H4 (cell line): ENCODE data around the gene GLE1. TPM values are rescaled to one million over a fixed set of nuclear protein-coding genes. Genes with fewer than 3 reads are reported as not detected.
"Not testable (repeated sequence)": the region's sequence is repeated elsewhere in the genome, so short reads cannot be mapped to it uniquely, and the experiment has no call there.

ENCODE experiments used
- DNase-seq: peaks from one replicate; pipeline ENCODE4 v3.0.0-alpha.2; 2015; ENCODE audit warnings: low spot score
- total RNA-seq: library from RNA; depleted of rRNA; stranded (reverse); fragments of >200 nt; shearing (Covaris generic); gene quantifications from 2 replicates; pipeline ENCODE4 v1.2.3, GENCODE V29; 2014

GLE1 gene
- total RNA-seq, 1 experiment from 2014 or later: 35.5 TPM

DNA sequence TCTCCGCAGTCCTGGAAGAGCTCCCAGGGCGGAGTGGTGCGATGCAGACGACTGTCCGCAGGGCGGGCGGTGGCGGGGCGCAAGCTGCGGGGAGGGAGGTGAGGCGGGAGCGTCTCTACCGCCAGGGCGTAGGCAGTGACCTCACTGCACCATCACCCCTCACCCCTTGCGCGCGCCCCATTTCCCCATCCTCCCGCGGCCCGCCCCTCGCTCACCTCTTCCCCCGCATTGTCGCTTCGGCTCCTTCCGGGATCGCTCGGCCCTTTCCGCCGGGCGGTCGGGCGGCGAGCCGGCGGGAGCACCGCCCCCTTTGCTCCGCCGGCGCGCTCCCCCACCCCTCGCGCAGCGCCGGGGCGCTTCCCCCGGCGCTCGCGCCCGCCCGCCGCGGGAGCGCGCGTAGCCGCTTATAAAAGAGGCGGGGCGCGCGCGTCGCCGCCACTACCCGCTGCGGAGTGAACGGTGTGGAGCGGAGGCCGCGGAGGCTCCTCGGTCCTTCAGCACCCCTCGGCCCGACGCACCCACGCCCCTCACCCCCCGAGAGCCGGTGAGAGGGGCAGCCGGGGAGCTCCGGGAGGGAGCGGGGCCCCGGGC, 47.7 kb downstream of the GLE1 start, which contains the start of gene SPTAN1:
Gene SPTAN1 (plus strand): TSS at position 435 of the 591 bp plus-strand sequence. CDS start 14,154 bp downstream, outside the sequence.
- peak; percentile 78 for DNase-seq

DNA sequence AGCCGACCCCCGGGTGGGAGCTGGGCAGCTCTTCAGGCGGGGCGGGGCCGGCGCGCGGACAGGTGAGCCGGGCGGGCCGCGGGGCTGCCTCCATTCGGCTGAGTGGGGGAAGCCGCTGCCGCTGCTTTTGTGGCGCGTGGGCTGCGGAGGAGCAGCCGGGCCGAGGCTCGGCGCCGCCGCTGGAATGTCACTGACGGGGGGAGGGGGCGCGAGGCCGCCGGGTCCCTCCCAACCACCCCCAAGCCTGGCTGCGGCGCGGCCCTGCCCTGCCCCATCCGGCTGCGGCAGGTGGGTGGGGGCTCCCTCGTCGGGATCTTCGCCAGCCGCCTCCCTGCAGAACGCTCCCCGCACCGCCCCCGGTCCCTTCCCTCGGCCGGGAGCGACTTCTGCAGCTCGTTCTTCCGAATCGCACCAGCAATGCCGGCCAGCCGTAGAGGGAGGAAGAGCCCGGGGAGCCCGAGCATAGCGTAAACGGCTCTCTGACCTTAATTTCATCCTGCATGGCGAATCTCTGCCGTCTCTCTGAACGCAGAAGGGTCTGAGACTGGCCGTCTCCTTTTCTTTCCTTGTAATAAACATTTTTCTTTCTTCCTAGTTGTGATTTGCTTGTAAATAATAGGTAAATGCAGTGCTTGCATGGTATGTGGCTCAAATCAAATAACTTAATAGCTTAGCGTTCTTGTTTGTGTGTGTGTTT, 48.4 kb downstream of the GLE1 start:
- DNase-seq: no peak

DNA sequence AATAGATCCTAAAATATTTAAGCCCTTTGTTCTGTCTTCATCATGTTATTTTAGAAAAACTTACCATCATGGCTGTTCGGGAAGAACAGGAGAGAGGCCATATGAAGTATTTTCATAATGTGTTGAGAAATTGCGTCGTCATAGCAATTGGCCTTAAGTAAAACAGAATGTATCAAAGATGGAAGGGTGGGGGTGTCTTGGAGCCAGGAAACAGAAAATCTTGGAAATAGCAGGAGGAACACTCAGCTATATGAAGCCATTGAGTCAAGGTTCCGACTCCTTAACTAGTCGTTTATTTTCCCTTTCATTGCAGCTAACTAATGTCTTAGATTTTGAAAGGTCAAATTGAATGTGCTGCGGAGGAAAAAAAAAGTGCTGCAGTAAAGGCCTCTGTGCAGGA, 49.2 kb downstream of the GLE1 start:
- no peak for DNase-seq

DNA sequence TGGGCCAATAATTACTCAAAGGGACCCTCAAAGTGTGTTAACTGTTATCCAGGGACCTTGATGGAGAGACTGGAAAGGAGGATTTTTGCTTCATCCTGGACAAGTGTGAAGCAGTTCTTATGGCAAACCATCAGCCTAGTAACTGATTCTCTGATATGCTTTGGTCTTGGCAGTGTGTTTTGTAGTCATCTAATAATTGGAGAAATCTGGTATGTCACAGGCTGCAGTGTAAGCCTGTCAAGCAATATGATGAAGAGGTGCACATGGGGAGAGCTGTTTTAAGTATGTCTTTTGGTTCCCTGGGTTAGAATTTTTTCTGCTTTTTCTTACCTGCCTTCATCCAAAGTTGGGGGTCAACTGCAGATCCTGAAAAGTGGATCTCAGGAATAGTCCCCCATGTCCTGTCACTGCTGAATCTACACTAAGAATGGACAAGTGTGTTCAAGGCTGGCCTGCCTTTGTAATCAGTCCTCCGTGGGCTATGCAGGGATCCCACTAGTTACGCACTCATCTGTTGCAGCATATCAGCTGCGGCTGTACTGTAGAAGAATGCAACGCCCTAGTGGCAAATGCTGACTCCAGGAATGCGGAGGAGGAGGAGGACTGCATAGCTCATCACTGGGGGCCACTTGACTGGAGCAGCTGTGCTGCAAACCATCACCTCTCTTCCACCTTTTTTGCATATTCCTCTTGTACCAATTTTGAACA, 49.8 kb downstream of the GLE1 start:
- DNase-seq: peak; percentile 71

DNA sequence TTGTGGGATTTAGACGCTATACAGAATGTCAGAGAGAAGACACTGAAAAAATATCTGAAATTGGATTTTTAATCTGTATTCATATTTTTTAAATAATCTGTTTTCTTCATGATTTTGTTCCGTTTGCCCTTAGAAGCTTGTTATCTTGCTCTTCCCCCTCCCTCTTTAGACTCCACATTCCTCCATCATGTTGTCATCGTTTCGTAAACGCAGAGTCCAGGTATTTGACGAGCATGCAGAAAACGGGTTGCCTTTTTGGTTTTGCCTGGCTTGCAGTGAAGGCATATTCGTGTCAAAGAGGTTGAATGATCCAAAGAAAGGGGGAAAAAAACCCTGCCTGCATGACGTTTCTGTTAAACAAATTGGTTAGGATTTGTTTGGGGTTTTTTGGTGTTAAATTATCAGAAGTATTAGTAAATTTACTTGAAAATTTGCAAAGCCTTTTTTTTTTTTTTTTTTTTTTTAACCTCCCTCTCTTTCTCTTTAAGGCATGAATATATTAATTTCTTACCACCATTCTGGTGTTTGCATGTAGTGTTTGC, 50.7 kb downstream of the GLE1 start:
- peak; percentile 65 for DNase-seq

- DNase-seq: no peak
These were observed 51.8 kb downstream of the GLE1 start for GRCh38 chr9:128556276-128556675.

DNA sequence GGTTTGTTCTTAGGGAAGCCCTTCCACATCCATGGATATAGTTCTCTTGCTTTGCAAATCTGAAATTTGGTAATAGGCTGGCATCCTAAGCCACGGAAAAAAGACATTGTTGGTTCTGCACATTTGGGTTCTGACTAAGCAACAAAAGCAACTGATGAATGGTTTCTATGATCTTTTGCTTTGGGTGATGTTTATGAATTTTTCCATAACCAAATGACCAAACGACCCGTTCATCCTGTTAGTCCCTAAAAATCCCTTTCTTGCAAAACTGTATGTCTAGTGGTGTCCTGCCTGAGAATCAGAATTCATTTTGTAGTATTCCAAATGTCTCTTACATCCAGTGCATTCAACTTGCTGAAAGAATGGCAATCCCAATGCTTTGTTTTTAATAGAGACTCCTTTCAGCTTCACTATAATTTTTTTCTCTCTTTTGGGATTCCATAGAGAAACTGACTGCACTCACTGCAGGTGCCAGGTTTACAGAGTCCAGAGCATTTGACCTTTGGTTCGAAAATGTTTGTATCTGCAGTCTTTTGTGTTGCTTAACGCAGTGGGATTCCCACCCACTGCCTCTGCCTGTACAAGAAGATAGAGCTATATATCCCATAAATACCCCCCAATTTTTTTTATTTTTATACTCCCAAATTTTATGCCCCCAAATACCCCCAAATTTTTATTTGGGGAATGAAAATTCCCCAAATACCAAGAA, 52.6 kb downstream of the GLE1 start:
- no peak for DNase-seq

- peak; percentile 88 for DNase-seq
These were observed 54.2 kb downstream of the GLE1 start for GRCh38 chr9:128558431-128559310.

GRCh38 chr9:128565578-128565977, 61.1 kb downstream of the GLE1 start:
- no peak for DNase-seq

GRCh38 chr9:128568470-128569078, 64.1 kb downstream of the GLE1 start:
- no peak for DNase-seq

DNA sequence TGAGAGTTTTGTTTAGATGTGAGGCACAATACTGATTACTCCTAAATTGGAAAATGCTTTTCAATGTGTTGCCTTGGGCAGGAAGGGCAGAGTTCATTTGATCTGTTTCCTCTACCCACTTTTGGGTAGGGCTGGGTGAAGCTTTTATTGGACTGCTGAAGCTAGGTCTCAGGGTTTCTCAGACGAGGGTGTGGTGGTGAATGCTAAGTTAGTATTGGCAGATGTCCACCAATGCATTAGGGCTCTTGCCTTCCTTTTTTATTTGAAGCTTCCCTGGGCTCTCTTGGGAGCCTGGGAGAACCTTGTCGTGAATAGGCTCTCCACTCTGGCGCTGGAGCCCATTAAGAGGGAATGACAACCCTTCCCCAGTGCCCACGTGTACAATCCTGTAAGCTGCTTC, 71.0 kb downstream of the GLE1 start:
- no peak for DNase-seq

DNA sequence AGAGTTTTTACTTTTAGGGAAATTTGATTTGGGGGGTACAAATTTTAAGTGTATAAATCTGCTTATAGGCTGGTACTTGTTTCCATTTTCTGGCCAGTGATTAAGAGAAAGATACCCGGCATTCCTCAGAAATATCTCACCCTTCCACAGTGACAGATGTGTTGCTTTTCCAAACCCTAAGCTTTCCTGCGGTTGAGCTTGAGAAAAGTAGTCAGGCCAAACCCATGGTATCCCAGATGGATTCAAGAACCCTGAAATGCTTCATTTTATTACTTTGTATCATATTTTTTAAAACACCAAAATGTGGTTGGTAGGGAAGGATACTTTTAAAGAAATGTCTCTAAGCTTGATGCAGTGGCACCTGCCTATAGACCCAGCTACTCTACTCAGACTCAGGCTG, 71.4 kb downstream of the GLE1 start:
- no peak for DNase-seq

GRCh38 chr9:128577206-128577605, 72.7 kb downstream of the GLE1 start:
- no peak for DNase-seq

- DNase-seq: no peak
These were observed 74.7 kb downstream of the GLE1 start for GRCh38 chr9:128579194-128579593.

- DNase-seq: no peak
These were observed 76.2 kb downstream of the GLE1 start for GRCh38 chr9:128580731-128581130.

DNA sequence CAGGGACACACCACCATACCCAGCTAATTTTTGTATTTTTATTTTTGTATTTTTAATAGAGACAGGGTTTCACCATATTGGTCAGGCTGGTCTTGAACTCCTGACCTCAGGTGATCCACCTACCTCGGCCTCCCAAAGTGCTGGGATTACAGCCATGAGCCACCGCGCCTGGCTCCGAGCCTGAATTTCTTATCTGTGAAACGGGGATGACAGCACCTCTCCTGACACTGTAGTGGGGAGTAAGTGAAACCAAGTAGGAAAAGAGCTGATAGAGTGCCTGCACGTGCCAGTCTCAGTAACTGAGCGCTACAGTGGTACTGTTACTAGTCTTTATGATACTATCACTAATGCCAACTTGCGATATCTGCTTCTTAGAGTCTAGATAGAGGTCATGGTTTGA, 80.6 kb downstream of the GLE1 start:
- DNase-seq: not testable (repeated sequence)

GRCh38 chr9:128586934-128587333, 82.4 kb downstream of the GLE1 start:
- DNase-seq: not testable (repeated sequence)

DNA sequence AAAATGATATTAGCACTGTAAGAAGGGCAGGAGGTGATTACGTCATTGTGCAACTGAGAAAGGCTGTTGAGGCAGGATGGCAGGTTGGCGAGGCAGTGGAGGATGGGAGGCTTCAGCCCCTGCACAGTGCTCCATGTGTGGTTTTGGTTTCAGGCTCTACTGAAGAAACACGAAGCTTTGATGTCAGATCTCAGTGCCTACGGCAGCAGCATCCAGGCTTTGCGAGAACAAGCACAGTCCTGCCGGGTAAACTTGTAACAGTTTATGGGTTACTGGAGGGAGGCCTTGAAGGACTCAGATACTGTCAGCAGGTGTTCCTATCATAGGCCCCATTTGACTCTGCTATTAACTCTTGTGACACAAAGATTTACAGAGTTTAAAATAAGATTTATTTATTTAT, 82.9 kb downstream of the GLE1 start:
- DNase-seq: no peak

DNA sequence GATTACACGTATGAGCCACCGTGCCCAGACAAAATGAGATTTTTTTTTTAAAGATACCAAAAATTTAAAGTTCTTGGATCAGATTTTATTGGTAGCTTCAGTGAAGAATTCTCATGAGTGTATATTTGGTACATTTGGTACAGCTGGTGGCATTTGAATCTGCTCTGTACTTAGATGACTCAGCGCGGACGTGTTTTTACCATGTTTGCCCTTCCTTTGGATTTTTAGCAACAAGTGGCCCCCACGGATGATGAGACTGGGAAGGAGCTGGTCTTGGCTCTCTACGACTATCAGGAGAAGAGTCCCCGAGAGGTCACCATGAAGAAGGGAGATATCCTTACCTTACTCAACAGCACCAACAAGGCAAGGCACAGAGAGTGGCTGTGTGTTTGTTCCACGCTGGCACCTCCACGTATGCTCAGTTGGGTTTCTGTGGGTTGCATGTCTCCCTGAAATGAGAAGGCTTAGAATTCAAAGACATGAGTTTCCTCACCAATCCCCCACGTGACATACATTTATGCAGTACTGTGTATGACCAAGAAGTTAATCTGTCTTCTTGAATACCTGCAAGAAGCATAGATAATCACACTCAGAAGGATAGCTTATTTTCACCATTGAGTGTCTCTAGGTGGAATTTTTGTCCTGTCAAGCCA, 84.2 kb downstream of the GLE1 start:
- no peak for DNase-seq
